Mammary epithelial cell (primary cell): ENCODE results near the gene DNMT3A.

Experiments used
- EZH2 ChIP-seq: IDR thresholded peaks from 2 replicates; pipeline ENCODE4 v1.6.1; 2012; ENCODE audit warnings: low read length, inconsistent platforms, borderline replicate concordance
- TF ChIP-seq, protein P1 (sequence below), 2 donors: IDR thresholded peaks in 1 of 2; conservative IDR thresholded peaks in 1 of 2; 2 replicates each; pipeline ENCODE4 v1.5.1; 2011 to 2012; ENCODE audit warnings: inconsistent platforms in 2 of 2, low read length in 2 of 2, mild to moderate bottlenecking in 2 of 2, control low read depth in 1 of 2, low read depth in 1 of 2; ENCODE audit not compliant: insufficient read depth in 1 of 2; ENCODE audit errors: extremely low read depth in 1 of 2

DNA sequence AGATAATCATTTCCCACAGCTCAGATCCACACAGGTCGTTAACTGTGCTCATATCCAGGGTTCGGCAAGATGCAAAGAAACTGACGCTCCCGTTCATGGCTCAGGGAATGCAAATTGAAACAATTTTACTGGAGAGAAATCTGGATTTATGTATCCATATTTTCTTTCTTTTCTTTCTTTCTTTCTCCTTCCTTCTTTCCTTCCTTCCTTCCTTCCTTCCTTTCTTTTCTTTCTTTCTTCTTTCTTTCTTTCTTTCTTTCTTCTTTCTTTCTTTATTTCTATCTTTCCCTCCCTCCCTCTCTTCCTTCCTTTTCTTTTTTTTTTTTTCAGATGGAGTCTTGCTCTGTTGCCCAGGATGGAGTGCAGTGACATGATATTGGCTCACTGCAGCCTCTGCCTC, 153.3 kb downstream of the DNMT3A start:
- TF ChIP-seq, protein P1, sequence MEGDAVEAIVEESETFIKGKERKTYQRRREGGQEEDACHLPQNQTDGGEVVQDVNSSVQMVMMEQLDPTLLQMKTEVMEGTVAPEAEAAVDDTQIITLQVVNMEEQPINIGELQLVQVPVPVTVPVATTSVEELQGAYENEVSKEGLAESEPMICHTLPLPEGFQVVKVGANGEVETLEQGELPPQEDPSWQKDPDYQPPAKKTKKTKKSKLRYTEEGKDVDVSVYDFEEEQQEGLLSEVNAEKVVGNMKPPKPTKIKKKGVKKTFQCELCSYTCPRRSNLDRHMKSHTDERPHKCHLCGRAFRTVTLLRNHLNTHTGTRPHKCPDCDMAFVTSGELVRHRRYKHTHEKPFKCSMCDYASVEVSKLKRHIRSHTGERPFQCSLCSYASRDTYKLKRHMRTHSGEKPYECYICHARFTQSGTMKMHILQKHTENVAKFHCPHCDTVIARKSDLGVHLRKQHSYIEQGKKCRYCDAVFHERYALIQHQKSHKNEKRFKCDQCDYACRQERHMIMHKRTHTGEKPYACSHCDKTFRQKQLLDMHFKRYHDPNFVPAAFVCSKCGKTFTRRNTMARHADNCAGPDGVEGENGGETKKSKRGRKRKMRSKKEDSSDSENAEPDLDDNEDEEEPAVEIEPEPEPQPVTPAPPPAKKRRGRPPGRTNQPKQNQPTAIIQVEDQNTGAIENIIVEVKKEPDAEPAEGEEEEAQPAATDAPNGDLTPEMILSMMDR (conservative IDR thresholded peaks at IDR 0.05 in 1 of 2, IDR thresholded peaks at IDR 0.05 in 1 of 2; ENCODE audit: extremely low read depth in 1 of 2, insufficient read depth in 1 of 2, low read depth in 1 of 2, low read length in 2 of 2): no peak
- TF ChIP-seq EZH2: no peak
